GM21737 (cell line): Measurements from ENCODE around the gene ACSBG1.

Experiments used
- ATAC-seq: cut with Tn5 transposase; IDR thresholded peaks from one replicate; pipeline ENCODE4 v1.9.1; 2021; ENCODE audit warnings: mild to moderate bottlenecking, moderate library complexity; ENCODE audit not compliant: unreplicated experiment

ACSBG1 gene

DNA sequence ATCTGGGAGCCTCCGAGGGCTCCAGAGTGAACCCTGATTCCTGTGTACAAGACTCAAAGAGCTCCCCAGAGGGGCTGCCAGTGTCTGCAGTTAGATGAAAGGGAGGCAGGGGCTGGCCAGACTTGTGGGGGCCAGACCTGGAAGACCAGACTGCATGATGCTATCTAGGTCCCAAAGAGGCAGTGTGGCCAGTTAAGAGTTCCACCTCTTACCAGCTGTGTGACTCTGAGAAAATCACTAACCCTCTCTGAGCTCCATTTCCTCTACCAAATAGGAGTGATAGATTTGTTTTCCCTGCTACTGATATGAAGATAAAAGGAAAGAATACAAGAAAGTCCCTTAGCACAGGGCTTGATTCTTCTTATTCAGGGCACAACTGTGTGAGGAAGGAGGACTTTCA lies 29.0 kb downstream of the ACSBG1 start:
- no peak for ATAC-seq

DNA sequence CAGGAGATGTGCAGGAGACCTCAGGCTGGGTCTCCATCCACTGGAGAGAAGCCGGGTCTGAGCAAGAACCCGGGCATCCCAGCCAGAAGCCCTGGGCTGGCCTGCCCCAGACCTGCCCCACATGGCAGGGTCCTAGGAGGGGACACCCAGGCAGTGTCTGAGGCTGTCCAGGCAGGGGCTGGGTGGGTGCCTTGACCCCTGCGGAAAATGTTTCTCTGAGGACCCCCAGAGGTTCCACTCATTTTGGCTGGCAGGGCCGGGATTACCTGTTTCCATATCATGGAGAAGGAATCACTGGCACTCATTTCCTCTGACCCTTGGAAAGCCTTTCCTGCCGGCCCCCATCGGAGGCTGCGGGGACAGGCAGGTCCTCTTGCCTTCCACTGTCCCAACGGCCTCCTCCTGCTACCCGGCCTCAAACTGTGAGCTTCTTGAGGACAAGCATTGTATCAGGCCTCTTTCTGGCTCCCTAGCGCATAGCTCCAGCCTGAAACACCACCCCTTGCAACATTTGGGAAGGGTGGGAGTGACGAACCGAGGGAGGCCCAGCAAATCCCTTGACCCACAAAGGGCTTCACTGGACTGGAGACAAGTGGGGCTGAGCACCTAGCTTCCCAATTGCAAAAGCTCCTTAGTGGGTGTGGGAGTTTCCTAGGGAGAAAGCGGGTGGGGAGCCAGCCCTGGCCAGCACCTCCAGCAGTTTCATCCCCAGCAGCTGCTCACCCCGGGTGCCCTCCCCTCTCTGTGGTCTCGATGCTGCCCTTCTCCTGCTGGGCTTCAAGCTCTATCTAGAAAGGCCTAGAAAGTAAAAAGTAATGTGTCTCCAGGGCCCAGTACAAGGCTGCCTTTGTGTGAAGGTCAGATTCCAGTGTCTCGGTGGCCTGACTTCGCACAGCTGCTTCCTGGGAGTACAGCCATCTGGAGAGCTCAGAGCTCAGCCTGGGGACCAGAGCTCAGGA lies 29.7 kb downstream of the ACSBG1 start:
- no peak for ATAC-seq

DNA sequence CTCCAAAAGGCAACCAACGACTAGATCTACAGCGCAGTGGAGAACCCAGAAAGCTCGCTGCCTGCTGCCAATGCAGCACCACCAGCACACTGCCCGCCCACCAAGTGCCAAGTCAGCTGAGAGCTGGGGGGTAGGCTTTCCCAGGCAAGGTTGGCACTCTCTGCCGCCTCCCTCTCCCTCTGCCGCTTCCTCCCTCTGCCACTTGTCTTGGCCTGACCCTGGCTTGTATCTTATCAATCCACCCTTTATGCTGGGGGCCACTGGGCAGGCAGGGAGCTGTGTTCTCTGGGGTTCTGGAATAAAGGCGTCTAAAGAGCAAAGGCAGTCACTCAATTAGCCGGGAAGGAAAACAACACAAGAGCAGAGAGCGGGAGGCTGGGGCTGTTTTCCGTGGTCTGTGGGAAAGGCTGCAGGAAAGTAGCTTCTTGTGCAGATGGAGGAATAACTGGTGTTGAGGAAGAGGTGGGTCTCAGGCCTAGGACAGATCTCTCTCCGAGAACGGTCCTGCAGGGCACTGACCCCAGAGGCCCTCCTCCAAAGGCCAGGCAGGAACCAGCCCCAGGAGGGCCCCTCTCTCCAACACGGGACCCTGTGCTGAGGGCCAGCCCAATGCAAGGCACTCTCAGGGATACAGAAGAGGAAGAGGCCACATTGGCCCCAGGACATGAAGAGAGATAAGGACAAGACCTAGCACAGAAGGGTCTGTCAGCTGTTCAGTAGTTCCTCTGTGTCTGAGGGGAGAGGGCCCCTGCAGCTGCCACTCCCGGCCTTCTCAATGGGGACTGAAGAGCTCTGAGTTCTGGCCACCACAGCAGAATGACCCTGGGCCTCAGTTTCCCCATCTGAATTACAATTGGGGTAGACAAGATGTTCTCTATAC lies 30.8 kb downstream of the ACSBG1 start:
- ATAC-seq = no peak

DNA sequence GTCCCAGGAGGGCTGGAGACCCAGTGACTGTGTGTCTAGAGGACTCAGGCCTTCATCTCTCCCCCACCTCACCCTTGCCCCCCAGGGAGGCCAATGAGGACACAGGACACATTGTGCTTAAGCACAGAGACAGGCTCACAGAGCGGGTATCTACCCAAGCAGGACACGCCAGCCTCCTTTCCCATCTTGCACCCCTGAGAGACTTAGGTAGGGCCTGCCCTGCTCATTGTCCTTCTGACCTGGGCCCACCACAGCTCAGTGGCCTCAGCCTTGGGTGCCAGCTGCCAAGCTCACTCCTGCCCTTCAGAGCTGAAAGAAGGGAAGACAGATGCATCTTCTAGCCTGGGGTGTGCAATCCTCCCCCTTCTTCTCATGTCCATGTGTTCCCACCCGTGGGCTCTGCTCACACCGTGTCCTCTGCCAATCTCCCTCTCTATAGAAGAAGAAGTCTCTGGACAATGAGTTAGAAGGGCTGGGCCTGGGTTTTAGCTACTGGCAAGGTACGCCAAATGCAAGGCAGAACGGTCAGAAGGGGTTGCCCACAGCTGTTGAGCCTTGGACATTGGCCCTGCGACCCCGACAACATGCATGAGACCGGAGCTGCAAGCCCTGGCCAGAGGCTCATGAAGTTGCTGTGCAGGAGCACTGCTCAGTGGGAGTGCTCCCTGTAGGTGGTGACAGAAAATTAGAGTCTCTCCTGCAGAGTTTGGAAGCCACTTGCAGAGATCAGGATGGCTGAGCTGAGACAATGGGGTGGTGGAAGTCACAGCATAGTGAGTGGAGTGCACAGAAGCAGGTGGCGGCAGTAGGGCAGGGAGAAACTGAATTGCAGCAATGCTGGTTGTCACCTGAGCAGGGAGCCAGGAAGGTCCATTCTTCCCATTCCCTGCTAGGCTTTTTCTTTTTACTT lies 32.8 kb downstream of the ACSBG1 start:
- no peak for ATAC-seq

DNA sequence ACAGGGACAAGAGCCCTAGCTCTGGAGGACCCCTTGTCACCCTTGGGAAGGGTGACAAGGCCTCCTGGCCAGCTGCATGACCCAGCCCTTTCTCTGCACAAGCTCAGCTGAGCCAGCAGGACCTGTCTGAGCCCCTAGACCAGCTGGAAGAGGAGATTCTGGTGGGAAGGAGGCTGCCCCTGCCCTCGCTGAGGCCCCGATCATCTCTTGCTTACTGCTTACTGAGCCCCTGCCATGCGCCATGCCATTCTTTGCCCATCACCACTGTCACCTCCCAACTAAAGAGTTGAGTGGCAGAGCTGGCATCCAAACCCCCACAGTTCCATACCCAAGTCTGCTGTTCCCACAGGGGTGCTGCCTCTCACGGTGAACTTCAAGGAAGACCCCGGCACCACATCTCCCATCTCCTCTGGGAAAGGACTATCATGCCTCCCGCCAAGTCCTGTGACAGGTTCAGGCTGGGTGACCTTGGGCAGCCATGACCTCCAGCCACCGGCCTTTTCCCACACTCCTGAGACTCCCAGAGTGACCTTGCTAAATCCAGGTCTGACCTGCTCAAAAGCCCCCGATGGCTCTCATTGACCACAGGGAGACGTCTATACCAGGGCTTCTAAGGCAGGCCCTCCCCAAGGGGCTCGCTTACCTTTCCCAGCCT lies 34.0 kb downstream of the ACSBG1 start:
- ATAC-seq = no peak

- ATAC-seq = no peak
Measured at GRCh38 chr15:78197632-78198031, 36.7 kb downstream of the ACSBG1 start.

- ATAC-seq = peak; percentile 55
Measured at GRCh38 chr15:78195735-78196201, 38.6 kb downstream of the ACSBG1 start.

- ATAC-seq = no peak
Measured at GRCh38 chr15:78194568-78194925, 39.8 kb downstream of the ACSBG1 start.

DNA sequence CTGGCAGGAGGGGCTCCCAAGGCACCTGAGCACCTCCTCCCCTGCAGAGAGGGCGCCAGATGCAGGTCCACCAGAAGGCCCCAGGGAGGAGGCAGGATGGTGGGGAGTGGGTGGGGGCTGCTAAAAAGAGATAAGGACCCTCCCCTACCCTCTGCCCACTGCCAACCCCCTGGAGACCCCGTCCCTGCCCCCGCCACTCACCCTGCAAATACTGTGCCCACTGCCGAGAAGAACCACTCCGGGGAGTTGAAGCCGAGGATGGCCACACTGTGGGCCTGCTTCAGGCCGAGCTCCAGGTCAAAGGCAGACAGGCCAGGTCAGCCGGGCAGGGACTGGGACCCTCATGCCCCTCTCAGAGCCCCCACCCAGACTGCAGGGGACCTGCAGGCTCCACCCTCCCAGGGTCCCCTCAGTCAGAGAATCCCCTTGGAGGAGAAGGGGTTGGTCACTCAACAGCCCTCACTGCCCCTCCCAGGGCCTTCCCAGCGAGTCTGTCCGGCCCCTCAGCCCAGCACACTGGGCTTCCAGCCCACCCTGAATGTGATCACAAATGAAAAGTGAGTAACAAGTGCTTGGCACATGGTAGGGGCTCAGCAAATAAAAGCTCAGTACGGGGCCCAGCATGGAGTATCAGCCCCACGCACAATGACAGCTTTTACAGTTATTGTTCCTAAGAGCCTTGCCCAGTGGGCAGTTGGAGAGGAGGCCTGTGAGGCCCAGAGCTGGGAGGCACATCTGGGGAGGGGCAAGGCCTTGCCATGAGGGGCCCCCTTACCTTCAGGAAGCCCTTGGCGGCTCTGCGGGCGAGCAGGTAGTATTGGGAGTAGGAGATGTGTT lies 40.4 kb downstream of the ACSBG1 start:
- ATAC-seq = no peak

DNA sequence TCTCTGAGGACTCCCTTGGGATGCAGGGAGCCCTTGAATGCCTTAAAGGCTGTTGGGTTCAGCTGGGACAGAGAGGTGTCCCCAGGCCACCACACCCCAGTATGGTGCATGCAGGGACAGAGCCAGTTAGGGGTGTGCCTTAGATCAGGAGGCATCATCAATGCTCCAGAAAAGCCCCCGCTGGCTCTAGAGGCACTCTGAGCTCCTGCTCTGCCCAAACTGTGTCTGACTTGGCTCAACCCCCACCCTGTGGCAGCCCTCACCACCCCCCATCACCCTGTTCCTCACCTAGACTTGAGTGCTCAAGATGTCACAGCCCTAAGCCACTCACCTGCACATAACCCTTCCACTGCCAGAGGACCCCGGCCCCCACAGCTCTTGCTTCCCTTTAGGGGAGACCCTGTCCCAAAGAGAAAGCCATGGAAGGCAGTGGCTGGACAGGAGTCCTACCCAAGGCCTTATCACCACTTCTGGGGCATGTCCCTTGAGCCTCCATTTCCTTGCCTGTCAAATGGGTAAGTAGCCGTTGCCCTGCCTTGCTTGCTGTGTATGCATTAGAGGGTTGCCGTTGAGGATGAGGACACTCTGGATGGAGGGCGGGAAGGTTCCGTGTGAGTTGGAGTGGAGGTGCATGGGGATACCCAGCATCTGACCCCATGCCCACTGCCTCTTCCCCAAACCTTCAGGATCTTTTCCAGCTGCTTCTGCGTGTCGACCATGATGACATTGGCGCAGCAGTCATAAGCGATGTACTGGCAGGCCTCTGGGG lies 41.4 kb downstream of the ACSBG1 start:
- ATAC-seq = no peak

- ATAC-seq = no peak
Measured at GRCh38 chr15:78182821-78183220, 51.5 kb downstream of the ACSBG1 start.

GRCh38 chr15:78182336-78182700 lies 52.0 kb downstream of the ACSBG1 start:
- ATAC-seq = no peak

DNA sequence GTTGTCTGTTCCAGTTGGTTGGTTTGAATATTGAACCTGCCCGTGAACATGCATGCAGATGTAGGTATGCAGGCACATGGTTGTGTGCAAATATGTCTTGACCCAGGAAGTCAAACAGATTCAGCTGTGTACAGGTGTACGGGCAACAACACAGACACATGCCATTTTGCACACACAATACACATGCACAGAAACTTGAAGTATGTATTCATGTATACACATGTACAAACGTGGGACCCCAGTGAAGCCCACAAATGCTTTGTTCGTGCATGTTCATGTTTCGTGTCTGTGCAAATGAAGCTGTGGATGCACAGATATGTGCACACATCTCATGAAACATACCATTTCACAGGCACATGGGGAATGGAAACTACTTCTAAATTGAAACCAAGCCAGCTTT lies 54.5 kb downstream of the ACSBG1 start:
- no peak for ATAC-seq

- no peak for ATAC-seq
Measured at GRCh38 chr15:78179286-78179840, 55.0 kb downstream of the ACSBG1 start.

- no peak for ATAC-seq
Measured at GRCh38 chr15:78178064-78178463, 56.3 kb downstream of the ACSBG1 start.

DNA sequence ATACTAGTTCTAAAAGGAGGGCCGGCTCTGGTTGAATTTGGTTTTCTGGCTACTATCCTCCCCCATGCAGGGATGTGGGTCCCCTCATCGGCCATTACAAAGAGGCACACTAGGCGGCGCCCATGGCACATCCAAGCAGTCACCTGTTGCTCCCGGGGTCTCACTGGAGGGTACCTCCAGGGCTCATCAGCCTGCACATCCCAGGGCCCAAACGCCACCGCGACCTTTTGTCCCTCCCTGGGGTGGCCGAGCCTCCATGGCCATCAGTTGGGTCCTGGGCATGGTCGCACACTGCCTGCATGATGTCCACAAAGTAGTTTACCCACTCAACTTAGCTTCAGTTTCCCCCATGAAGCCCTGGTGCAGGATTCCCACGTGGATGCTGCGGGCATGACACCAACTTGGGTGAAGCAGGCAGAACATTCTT lies 56.9 kb downstream of the ACSBG1 start:
- no peak for ATAC-seq

- no peak for ATAC-seq
Measured at GRCh38 chr15:78175330-78175729, 59.0 kb downstream of the ACSBG1 start.

GRCh38 chr15:78174401-78174800 lies 60.0 kb downstream of the ACSBG1 start:
- ATAC-seq = no peak
